Nephron (organoid): Measurements from ENCODE around the gene KSR2.

Experiments
- H3K27ac Mint-ChIP-seq, 3 experiments: 2 replicates each; pipeline ENCODE4 v1.8.0; 2020; ENCODE audit warnings: mixed read lengths in 3 of 3, mild to moderate bottlenecking in 2 of 3, moderate library complexity in 1 of 3
- H3K27me3 Mint-ChIP-seq: 2 replicates; pipeline ENCODE4 v1.8.0; 2021; ENCODE audit warnings: low read depth, mild to moderate bottlenecking, moderate library complexity, mixed read lengths
- H3K36me3 Mint-ChIP-seq: 2 replicates; pipeline ENCODE4 v1.8.0; 2020; ENCODE audit warnings: low read depth, mixed read lengths
- H3K4me1 Mint-ChIP-seq: 2 replicates; pipeline ENCODE4 v1.8.0; 2020; ENCODE audit warnings: mixed read lengths
- H3K4me3 Mint-ChIP-seq, 3 experiments: 2 replicates each; pipeline ENCODE4 v1.8.0; 2020; ENCODE audit warnings: mild to moderate bottlenecking in 3 of 3, mixed read lengths in 3 of 3, moderate library complexity in 2 of 3
- H3K9me3 Mint-ChIP-seq: 2 replicates; pipeline ENCODE4 v1.8.0; 2020; ENCODE audit warnings: mixed read lengths
- TF ChIP-seq, protein P1 (sequence below), 3 experiments: fragments of 200-600 bp; sonication (generic); IDR thresholded peaks; one replicate each; pipeline ENCODE4 v1.5.0; 2021; ENCODE audit warnings: antibody characterized with exemption in 3 of 3; ENCODE audit not compliant: unreplicated experiment in 3 of 3

The KSR2 gene

GRCh38 chr12:117662620-117663395 is 306.0 kb downstream of the KSR2 start:
- Mint-ChIP-seq H3K4me1 (no peaks in the 10 kb centered on the region), H3K27me3 (peaks cover 86% of the 10 kb centered on the region), H3K4me3 (no peak overlapping the region), H3K9me3 (no peaks in the 10 kb centered on the region), H3K27ac (no peak overlapping the region), H3K36me3 (no peaks in the 10 kb centered on the region)
- TF ChIP-seq, protein P1, sequence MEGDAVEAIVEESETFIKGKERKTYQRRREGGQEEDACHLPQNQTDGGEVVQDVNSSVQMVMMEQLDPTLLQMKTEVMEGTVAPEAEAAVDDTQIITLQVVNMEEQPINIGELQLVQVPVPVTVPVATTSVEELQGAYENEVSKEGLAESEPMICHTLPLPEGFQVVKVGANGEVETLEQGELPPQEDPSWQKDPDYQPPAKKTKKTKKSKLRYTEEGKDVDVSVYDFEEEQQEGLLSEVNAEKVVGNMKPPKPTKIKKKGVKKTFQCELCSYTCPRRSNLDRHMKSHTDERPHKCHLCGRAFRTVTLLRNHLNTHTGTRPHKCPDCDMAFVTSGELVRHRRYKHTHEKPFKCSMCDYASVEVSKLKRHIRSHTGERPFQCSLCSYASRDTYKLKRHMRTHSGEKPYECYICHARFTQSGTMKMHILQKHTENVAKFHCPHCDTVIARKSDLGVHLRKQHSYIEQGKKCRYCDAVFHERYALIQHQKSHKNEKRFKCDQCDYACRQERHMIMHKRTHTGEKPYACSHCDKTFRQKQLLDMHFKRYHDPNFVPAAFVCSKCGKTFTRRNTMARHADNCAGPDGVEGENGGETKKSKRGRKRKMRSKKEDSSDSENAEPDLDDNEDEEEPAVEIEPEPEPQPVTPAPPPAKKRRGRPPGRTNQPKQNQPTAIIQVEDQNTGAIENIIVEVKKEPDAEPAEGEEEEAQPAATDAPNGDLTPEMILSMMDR (IDR thresholded peaks at IDR 0.05; ENCODE audit: unreplicated experiment in 3 of 3) = no peak

DNA sequence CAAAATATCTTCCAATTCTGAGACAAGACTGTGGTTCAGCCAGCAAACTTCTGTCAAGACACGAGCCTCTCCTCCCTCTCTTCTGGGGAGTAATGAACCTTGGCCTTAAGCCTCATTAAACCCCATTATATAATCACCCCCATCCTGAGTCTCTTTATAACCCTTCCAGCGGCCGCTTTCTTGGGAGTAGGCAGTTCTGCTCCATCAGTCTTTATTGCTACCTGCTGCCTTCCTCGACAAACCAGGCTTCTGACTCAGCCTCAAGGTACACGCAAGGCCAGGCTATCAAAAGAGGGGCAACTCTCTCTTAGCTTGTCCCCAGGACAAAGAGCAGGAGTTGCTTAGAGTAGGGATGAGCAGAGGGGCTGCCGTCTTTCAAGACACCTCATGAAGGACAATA is 306.6 kb downstream of the KSR2 start:
- H3K4me3 Mint-ChIP-seq = no peak overlapping the region
- no peaks in the 10 kb centered on the region for H3K4me1 Mint-ChIP-seq
- no peaks in the 10 kb centered on the region for H3K36me3 Mint-ChIP-seq
- TF ChIP-seq, protein P1 (IDR thresholded peaks at IDR 0.05; ENCODE audit: unreplicated experiment in 3 of 3) = no peak
- peaks cover 80% of the 10 kb centered on the region for H3K27me3 Mint-ChIP-seq
- no peak overlapping the region for H3K27ac Mint-ChIP-seq
- no peaks in the 10 kb centered on the region for H3K9me3 Mint-ChIP-seq

GRCh38 chr12:117661471-117661870 is 307.3 kb downstream of the KSR2 start:
- Mint-ChIP-seq H3K27ac (no peak overlapping the region), H3K4me1 (no peaks in the 10 kb centered on the region), H3K9me3 (no peaks in the 10 kb centered on the region), H3K4me3 (no peak overlapping the region), H3K27me3 (peaks cover 75% of the 10 kb centered on the region), H3K36me3 (no peaks in the 10 kb centered on the region)
- TF ChIP-seq, protein P1 (IDR thresholded peaks at IDR 0.05; ENCODE audit: unreplicated experiment in 3 of 3) = no peak

DNA sequence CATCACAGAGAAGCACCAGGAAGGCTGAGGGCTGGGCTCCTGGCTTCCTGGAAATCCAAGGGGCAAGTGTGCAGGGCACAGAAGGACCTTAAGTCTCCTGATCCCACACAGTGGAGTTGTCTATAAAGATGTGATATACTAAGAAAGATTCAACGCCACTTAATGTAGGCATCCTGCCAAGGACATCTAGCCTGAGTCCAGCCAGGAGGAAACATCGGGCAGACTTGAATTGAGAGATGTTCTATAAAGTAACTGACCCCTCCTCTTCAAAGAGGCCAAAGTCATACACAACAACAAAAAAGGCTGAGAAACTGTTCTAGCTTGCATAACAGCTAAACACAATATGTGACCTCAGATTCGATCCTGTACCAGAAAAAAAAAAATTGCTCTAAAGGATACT is 307.9 kb downstream of the KSR2 start:
- H3K9me3 Mint-ChIP-seq = no peaks in the 10 kb centered on the region
- H3K4me1 Mint-ChIP-seq = no peaks in the 10 kb centered on the region
- TF ChIP-seq, protein P1 (IDR thresholded peaks at IDR 0.05; ENCODE audit: unreplicated experiment in 3 of 3) = no peak
- H3K27me3 Mint-ChIP-seq = peaks cover 69% of the 10 kb centered on the region
- H3K36me3 Mint-ChIP-seq = no peaks in the 10 kb centered on the region
- H3K4me3 Mint-ChIP-seq = no peak overlapping the region
- H3K27ac Mint-ChIP-seq = no peak overlapping the region

DNA sequence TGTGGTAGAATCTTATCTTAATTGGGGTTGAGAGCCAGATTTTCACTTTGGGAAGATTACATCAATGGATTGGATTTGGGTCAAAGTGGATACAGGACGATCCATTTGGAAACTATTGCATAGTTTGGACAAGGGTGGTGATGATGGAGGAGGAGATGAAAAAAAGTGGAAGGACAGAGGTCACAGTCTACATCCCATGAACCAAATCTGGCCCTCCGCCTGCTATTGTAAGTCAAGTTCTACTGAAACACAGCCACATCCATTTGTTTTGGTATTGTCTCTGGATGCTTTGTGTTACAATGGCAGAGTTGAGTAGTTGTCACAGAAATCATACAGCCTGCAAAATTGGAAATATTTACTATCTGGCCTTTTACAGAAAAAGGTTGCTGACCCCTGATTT is 310.6 kb downstream of the KSR2 start:
- H3K27me3 Mint-ChIP-seq = peaks cover 52% of the 10 kb centered on the region
- no peaks in the 10 kb centered on the region for H3K36me3 Mint-ChIP-seq

More for the DNA sequence above, 310.6 kb downstream of the KSR2 start:
- TF ChIP-seq, protein P1 (IDR thresholded peaks at IDR 0.05; ENCODE audit: unreplicated experiment in 3 of 3) = no peak
- H3K9me3 Mint-ChIP-seq = peaks cover 2% of the 10 kb centered on the region
- no peak overlapping the region for H3K27ac Mint-ChIP-seq
- no peaks in the 10 kb centered on the region for H3K4me1 Mint-ChIP-seq
- H3K4me3 Mint-ChIP-seq = no peak overlapping the region
